Stomach (tissue), 4 donors: Measurements from ENCODE around the gene LTA.
A peak's percentile ranks its signal among the peaks of the same experiment; 100 is the strongest.

Experiments
- EP300 ChIP-seq: sonication (generic); formaldehyde crosslinking; IDR thresholded peaks from one replicate; pipeline ENCODE4 v1.6.1; 2017; ENCODE audit warnings: antibody characterized with exemption
- POLR2A ChIP-seq, 4 donors: fragments of 450-650 bp; IDR thresholded peaks; one replicate each; pipeline ENCODE4 v1.6.1; 2016; ENCODE audit warnings: antibody characterized with exemption in 4 of 4, control low read depth in 2 of 4, mild to moderate bottlenecking in 1 of 4, moderate library complexity in 1 of 4
- POLR2AphosphoS5 ChIP-seq, 3 donors: sonication (generic); formaldehyde crosslinking; IDR thresholded peaks; one replicate each; pipeline ENCODE4 v1.6.1; 2016; ENCODE audit warnings: antibody characterized with exemption in 3 of 3
- TF ChIP-seq, protein P1 (sequence below), 7 experiments: fragments of 450-650 bp in 4 of 7; fragments of 200-600 bp in 3 of 7; sonication (generic) in 3 of 7; IDR thresholded peaks; one replicate each; pipeline ENCODE4 v1.5.1; 2016 to 2019; ENCODE audit warnings: antibody characterized with exemption in 7 of 7, control low read depth in 2 of 7, mild to moderate bottlenecking in 1 of 7

- TF ChIP-seq, protein P1, sequence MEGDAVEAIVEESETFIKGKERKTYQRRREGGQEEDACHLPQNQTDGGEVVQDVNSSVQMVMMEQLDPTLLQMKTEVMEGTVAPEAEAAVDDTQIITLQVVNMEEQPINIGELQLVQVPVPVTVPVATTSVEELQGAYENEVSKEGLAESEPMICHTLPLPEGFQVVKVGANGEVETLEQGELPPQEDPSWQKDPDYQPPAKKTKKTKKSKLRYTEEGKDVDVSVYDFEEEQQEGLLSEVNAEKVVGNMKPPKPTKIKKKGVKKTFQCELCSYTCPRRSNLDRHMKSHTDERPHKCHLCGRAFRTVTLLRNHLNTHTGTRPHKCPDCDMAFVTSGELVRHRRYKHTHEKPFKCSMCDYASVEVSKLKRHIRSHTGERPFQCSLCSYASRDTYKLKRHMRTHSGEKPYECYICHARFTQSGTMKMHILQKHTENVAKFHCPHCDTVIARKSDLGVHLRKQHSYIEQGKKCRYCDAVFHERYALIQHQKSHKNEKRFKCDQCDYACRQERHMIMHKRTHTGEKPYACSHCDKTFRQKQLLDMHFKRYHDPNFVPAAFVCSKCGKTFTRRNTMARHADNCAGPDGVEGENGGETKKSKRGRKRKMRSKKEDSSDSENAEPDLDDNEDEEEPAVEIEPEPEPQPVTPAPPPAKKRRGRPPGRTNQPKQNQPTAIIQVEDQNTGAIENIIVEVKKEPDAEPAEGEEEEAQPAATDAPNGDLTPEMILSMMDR (IDR thresholded peaks at IDR 0.05), result no peak
- TF ChIP-seq POLR2A (IDR thresholded peaks at IDR 0.05) (peak in 2 of 4 donors; percentile 82 to 95), EP300 (no peak), POLR2AphosphoS5 (IDR thresholded peaks at IDR 0.05) (peak; percentile 52 to 93 (median 89))
Observed at GRCh38 chr6:31619805-31620585, 47.9 kb downstream of the LTA start.
